SK-N-SH (cell line): ENCODE data around the gene SPACA7.

ENCODE experiments used
- MXI1 ChIP-seq: IDR thresholded peaks from 2 replicates; pipeline ENCODE4 v1.6.1; 2012; ENCODE audit warnings: mild to moderate bottlenecking, low read depth, low read length, improper control_type of control experiment
- RAD21 ChIP-seq: IDR thresholded peaks from 2 replicates; pipeline ENCODE4 v1.6.1; 2012; ENCODE audit warnings: mild to moderate bottlenecking, low read length
- RXRA ChIP-seq: IDR thresholded peaks from 2 replicates; pipeline ENCODE4 v1.4.0; 2012; ENCODE audit warnings: low read depth, mild to moderate bottlenecking, borderline replicate concordance
- TF ChIP-seq, protein P1 (sequence below): fragments of 200-600 bp; sonication (generic); IDR thresholded peaks from 2 replicates; pipeline ENCODE4 v1.6.1; 2017; ENCODE audit warnings: antibody characterized with exemption, mild to moderate bottlenecking, moderate library complexity
- TF ChIP-seq, protein P2 (sequence below): IDR thresholded peaks from 2 replicates; pipeline ENCODE4 v1.4.0; 2012; ENCODE audit warnings: low read depth, borderline replicate concordance
- TF ChIP-seq, protein P3 (sequence below): IDR thresholded peaks from 2 replicates; pipeline ENCODE4 v1.6.1; 2012; ENCODE audit warnings: mild to moderate bottlenecking, low read depth, low read length, moderate library complexity
- TF ChIP-seq, protein P4 (sequence below): fragments of 150-350 bp; IDR thresholded peaks from 2 replicates; pipeline ENCODE4 v1.6.1; 2017; ENCODE audit warnings: antibody characterized with exemption, low read length, low read depth, borderline replicate concordance

DNA sequence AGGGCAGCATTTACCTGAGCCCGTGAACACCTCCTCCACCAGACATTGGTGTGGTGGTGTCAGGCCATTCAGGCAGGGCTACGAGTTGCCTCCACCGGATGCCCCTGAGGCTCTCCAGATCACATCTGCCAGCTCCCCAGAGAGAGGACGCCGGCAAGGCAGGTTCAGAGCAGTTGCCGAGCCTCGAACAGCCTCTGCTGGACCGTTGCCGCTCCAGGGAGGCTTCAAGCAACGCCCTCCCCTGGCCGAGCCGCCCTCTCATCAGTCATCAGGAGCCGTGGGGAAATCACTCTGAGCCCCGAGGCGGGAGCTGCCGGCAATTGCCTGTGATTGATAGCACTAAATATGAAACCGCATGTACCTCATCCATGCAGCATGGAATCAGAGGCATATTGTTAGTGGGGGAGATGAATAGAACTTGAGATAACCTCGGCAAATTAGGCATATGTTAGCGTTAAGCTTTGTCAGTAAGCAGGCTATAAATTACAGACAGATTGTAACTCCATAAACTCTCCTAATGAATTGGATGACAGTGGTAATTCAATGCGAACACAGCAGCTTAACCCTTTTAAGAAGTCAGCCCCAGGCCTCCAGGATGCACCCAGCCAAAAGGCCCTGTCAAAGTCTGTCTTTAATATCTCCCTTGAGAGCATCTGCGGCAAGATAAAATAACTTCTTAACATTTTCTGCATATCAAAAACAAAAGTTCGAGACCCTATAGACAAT, 29.8 kb upstream of the SPACA7 start:
- TF ChIP-seq MXI1: no peak
- TF ChIP-seq, protein P1, sequence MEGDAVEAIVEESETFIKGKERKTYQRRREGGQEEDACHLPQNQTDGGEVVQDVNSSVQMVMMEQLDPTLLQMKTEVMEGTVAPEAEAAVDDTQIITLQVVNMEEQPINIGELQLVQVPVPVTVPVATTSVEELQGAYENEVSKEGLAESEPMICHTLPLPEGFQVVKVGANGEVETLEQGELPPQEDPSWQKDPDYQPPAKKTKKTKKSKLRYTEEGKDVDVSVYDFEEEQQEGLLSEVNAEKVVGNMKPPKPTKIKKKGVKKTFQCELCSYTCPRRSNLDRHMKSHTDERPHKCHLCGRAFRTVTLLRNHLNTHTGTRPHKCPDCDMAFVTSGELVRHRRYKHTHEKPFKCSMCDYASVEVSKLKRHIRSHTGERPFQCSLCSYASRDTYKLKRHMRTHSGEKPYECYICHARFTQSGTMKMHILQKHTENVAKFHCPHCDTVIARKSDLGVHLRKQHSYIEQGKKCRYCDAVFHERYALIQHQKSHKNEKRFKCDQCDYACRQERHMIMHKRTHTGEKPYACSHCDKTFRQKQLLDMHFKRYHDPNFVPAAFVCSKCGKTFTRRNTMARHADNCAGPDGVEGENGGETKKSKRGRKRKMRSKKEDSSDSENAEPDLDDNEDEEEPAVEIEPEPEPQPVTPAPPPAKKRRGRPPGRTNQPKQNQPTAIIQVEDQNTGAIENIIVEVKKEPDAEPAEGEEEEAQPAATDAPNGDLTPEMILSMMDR: no peak
- TF ChIP-seq RAD21: no peak
- TF ChIP-seq, protein P2, sequence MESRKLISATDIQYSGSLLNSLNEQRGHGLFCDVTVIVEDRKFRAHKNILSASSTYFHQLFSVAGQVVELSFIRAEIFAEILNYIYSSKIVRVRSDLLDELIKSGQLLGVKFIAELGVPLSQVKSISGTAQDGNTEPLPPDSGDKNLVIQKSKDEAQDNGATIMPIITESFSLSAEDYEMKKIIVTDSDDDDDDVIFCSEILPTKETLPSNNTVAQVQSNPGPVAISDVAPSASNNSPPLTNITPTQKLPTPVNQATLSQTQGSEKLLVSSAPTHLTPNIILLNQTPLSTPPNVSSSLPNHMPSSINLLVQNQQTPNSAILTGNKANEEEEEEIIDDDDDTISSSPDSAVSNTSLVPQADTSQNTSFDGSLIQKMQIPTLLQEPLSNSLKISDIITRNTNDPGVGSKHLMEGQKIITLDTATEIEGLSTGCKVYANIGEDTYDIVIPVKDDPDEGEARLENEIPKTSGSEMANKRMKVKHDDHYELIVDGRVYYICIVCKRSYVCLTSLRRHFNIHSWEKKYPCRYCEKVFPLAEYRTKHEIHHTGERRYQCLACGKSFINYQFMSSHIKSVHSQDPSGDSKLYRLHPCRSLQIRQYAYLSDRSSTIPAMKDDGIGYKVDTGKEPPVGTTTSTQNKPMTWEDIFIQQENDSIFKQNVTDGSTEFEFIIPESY: no peak
- TF ChIP-seq, protein P3, sequence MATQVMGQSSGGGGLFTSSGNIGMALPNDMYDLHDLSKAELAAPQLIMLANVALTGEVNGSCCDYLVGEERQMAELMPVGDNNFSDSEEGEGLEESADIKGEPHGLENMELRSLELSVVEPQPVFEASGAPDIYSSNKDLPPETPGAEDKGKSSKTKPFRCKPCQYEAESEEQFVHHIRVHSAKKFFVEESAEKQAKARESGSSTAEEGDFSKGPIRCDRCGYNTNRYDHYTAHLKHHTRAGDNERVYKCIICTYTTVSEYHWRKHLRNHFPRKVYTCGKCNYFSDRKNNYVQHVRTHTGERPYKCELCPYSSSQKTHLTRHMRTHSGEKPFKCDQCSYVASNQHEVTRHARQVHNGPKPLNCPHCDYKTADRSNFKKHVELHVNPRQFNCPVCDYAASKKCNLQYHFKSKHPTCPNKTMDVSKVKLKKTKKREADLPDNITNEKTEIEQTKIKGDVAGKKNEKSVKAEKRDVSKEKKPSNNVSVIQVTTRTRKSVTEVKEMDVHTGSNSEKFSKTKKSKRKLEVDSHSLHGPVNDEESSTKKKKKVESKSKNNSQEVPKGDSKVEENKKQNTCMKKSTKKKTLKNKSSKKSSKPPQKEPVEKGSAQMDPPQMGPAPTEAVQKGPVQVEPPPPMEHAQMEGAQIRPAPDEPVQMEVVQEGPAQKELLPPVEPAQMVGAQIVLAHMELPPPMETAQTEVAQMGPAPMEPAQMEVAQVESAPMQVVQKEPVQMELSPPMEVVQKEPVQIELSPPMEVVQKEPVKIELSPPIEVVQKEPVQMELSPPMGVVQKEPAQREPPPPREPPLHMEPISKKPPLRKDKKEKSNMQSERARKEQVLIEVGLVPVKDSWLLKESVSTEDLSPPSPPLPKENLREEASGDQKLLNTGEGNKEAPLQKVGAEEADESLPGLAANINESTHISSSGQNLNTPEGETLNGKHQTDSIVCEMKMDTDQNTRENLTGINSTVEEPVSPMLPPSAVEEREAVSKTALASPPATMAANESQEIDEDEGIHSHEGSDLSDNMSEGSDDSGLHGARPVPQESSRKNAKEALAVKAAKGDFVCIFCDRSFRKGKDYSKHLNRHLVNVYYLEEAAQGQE: no peak
- TF ChIP-seq, protein P4, sequence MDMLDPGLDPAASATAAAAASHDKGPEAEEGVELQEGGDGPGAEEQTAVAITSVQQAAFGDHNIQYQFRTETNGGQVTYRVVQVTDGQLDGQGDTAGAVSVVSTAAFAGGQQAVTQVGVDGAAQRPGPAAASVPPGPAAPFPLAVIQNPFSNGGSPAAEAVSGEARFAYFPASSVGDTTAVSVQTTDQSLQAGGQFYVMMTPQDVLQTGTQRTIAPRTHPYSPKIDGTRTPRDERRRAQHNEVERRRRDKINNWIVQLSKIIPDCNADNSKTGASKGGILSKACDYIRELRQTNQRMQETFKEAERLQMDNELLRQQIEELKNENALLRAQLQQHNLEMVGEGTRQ: no peak
- TF ChIP-seq RXRA: no peak
